GM10266 (cell line): ENCODE results near the gene CLASRP.
A peak's percentile ranks its signal among the peaks of the same experiment; 100 is the strongest.

ENCODE experiments used
- DNase-seq: peaks from one replicate; pipeline ENCODE4 v3.0.0; 2012; ENCODE audit errors: extremely low spot score
- CTCF ChIP-seq: IDR thresholded peaks from 2 replicates; pipeline ENCODE4 v1.5.1; 2012; ENCODE audit warnings: mild to moderate bottlenecking, low read depth; ENCODE audit not compliant: control insufficient read depth, insufficient read depth; ENCODE audit errors: missing control alignments

Gene CLASRP

GRCh38 chr19:45051929-45052579 is 13.2 kb downstream of the CLASRP start:
- DNase-seq: no peak
- no peak for TF ChIP-seq CTCF

GRCh38 chr19:45056831-45057230 is 18.0 kb downstream of the CLASRP start:
- DNase-seq: no peak
- no peak for TF ChIP-seq CTCF

GRCh38 chr19:45057444-45057843 is 18.6 kb downstream of the CLASRP start:
- TF ChIP-seq CTCF: no peak
- no peak for DNase-seq

GRCh38 chr19:45058622-45059159 is 19.8 kb downstream of the CLASRP start:
- no peak for DNase-seq
- no peak for TF ChIP-seq CTCF

GRCh38 chr19:45059258-45059965 is 20.6 kb downstream of the CLASRP start:
- DNase-seq: peak; percentile 90
- peak; percentile 79 for TF ChIP-seq CTCF

GRCh38 chr19:45061965-45062364 is 23.1 kb downstream of the CLASRP start:
- no peak for TF ChIP-seq CTCF

More at GRCh38 chr19:45061965-45062364, 23.1 kb downstream of the CLASRP start:
- no peak for DNase-seq
